MM.1S (cell line): ENCODE measurements around the gene VSX1.
A peak's percentile ranks its signal among the peaks of the same experiment; 100 is the strongest.

Experiments
- EZH2 ChIP-seq: fragments of 300-600 bp; sonication (generic); optimal IDR thresholded peaks from 2 replicates; pipeline ENCODE3; 2017; ENCODE audit warnings: low read depth, mild to moderate bottlenecking, antibody characterized with exemption, low read length, mixed read lengths
- EZH2phosphoT487 ChIP-seq: fragments of 300-600 bp; sonication (generic); IDR thresholded peaks from 2 replicates; pipeline ENCODE4 v1.6.1; 2018; ENCODE audit warnings: antibody characterized with exemption, low read length
- TF ChIP-seq, protein P1 (sequence below): fragments of 300-600 bp; sonication (generic); IDR thresholded peaks from 2 replicates; pipeline ENCODE4 v1.5.1; 2016; ENCODE audit warnings: antibody characterized with exemption, low read length, mixed read lengths

DNA sequence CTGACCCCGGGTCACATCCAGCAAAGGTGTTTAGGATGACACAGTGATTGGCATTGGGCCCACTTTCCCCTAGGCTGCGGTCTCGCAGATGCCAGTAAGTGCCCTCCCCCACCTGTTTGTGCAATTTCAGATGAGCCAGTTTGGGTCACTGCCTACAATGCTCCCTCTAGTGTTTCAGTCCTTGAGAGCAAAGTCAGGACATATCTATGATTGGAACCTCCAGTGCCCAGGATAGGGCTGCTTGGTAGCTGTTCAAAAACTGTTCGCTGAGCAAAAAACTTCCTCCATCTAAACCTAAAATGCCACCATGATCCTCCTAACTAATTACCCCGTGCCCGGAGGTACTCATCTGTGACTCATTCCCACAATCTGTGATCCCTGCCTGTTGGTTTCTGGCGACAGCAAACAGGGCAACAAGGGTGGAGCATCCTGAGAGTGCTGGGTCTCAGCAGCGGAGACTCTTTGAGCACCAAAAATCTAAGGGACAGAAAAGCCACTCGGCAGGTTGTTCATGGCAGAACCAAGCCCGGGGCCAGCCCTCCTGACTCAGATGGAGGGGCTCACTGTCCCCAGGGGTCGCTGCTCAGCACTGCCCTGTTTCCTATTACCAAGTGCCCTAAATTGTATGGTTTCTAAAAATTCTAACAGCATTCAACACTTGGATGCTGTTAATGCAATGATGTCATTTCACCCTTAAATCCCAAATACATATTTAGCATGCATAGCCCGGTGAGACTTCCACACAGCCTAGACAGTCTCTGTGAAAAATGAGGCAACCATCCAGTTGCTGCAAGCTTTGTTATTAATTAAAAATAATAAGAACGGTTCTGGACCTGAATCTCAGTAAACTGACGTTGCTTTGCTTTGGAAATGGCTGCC lies 5.0 kb downstream of the VSX1 start:
- TF ChIP-seq, protein P1, sequence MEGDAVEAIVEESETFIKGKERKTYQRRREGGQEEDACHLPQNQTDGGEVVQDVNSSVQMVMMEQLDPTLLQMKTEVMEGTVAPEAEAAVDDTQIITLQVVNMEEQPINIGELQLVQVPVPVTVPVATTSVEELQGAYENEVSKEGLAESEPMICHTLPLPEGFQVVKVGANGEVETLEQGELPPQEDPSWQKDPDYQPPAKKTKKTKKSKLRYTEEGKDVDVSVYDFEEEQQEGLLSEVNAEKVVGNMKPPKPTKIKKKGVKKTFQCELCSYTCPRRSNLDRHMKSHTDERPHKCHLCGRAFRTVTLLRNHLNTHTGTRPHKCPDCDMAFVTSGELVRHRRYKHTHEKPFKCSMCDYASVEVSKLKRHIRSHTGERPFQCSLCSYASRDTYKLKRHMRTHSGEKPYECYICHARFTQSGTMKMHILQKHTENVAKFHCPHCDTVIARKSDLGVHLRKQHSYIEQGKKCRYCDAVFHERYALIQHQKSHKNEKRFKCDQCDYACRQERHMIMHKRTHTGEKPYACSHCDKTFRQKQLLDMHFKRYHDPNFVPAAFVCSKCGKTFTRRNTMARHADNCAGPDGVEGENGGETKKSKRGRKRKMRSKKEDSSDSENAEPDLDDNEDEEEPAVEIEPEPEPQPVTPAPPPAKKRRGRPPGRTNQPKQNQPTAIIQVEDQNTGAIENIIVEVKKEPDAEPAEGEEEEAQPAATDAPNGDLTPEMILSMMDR, result peak; percentile 68
- TF ChIP-seq EZH2, result no peak
- no peak for TF ChIP-seq EZH2phosphoT487
